HepG2 (cell line): ENCODE data around the gene FIZ1. TPM values are rescaled to one million over a fixed set of nuclear protein-coding genes. Genes with fewer than 3 reads are reported as not detected.

ENCODE experiments used
- AHR ChIP-seq: IDR thresholded peaks from 2 replicates; pipeline ENCODE4 v1.6.1; 2018; ENCODE audit warnings: missing genetic modification reagents, missing compliant biosample characterization
- GABPB1 ChIP-seq: IDR thresholded peaks from 2 replicates; pipeline ENCODE4 v1.6.1; 2016; ENCODE audit warnings: mild to moderate bottlenecking, missing genetic modification reagents, moderate library complexity, missing compliant biosample characterization
- GLMP ChIP-seq: sonication (generic); formaldehyde crosslinking; IDR thresholded peaks from 2 replicates; pipeline ENCODE4 v1.9.0; 2021; ENCODE audit warnings: missing genetic modification reagents, mild to moderate bottlenecking, borderline replicate concordance
- MLX ChIP-seq: IDR thresholded peaks from 2 replicates; pipeline ENCODE4 v1.6.1; 2016
- MTERF4 ChIP-seq: sonication (generic); formaldehyde crosslinking; IDR thresholded peaks from 2 replicates; pipeline ENCODE4 v1.8.0; 2023; ENCODE audit warnings: mild to moderate bottlenecking, missing genetic modification reagents
- MXI1 ChIP-seq: IDR thresholded peaks from 3 replicates; pipeline ENCODE4 v1.6.1; 2012; ENCODE audit warnings: low read depth, low read length, inconsistent platforms, borderline replicate concordance
- PRDM4 ChIP-seq: sonication (generic); formaldehyde crosslinking; IDR thresholded peaks from 2 replicates; pipeline ENCODE4 v1.9.0; 2021; ENCODE audit warnings: missing genetic modification reagents, borderline replicate concordance
- REST ChIP-seq, 2 experiments: IDR thresholded peaks; 2 replicates each; pipeline ENCODE4 v1.6.1; 2011 to 2012; ENCODE audit warnings: low read length in 2 of 2, borderline replicate concordance in 1 of 2, low read depth in 1 of 2, mild to moderate bottlenecking in 1 of 2, moderate library complexity in 1 of 2
- TCF7L2 ChIP-seq: IDR thresholded peaks from 2 replicates; pipeline ENCODE4 v1.6.1; 2011; ENCODE audit warnings: mild to moderate bottlenecking, low read depth, low read length, moderate library complexity
- ZBTB34 ChIP-seq: sonication (generic); formaldehyde crosslinking; IDR thresholded peaks from 2 replicates; pipeline ENCODE4 v1.8.0; 2022; ENCODE audit warnings: mild to moderate bottlenecking, missing genetic modification reagents
- ZFP91 ChIP-seq: sonication (generic); formaldehyde crosslinking; IDR thresholded peaks from 2 replicates; pipeline ENCODE4 v1.9.0; 2022; ENCODE audit warnings: missing genetic modification reagents, mild to moderate bottlenecking, borderline replicate concordance
- ZKSCAN8 ChIP-seq: IDR thresholded peaks from 2 replicates; pipeline ENCODE4 v1.6.1; 2016; ENCODE audit warnings: borderline replicate concordance, missing genetic modification reagents, missing compliant biosample characterization
- ZNF740 ChIP-seq: sonication (generic); formaldehyde crosslinking; IDR thresholded peaks from 2 replicates; pipeline ENCODE4 v1.4.0; 2020; ENCODE audit warnings: missing genetic modification reagents
- polyA plus RNA-seq, 8 experiments: library from polyadenylated mRNA; depleted of rRNA in 3 of 8; stranded (reverse) in 7 of 8; unstranded in 1 of 8; fragments of >200 nt; fragmentation: Illumina TruSeq in 4 of 8; extraction: Trizol in 4 of 8; gene quantifications; 2 replicates each; pipeline versions ENCODE4 v1.2.1 to v1.2.3, GENCODE V29; 2011 to 2016; ENCODE audit warnings: low read depth in 4 of 8, missing spikeins in 1 of 8, mixed read lengths in 1 of 8; ENCODE audit not compliant: insufficient read depth in 1 of 8
- total RNA-seq, 5 experiments: library from RNA; depleted of rRNA; stranded (reverse); fragments of >200 nt; fragmentation: Illumina TruSeq; extraction: Trizol; gene quantifications; 2 replicates each; pipeline ENCODE4 v1.2.3, GENCODE V29; 2016; ENCODE audit warnings: low read depth in 1 of 5

Gene FIZ1
- total and polyA plus RNA-seq, 2 of the 13 experiments (the other 11 are each of a cell fraction or from before 2014, with no cell fraction given): 3.6 to 5.9 TPM

GRCh38 chr19:55643003-55643886 is 43.9 kb upstream of the FIZ1 start, which contains the start of gene ZNF581 (continued):
- TF ChIP-seq GLMP (CRISPR knock-in tag): no peak
- peak; percentile 88; the same call in 2 of the 3 replicates for TF ChIP-seq MXI1
- TF ChIP-seq PRDM4 (CRISPR knock-in tag): no peak
- no peak for TF ChIP-seq TCF7L2
- TF ChIP-seq ZKSCAN8: 0 out of 2 replicates have a peak, but pooled peaks have one; percentile 27
- peak; percentile 94 for TF ChIP-seq ZNF740 (CRISPR knock-in tag)
- TF ChIP-seq AHR (CRISPR knock-in tag): peak; percentile 82; the same call in 1 of the 2 replicates
- TF ChIP-seq MLX (CRISPR knock-in tag): no peak
- TF ChIP-seq MTERF4 (CRISPR knock-in tag): 0 out of 2 replicates have a peak, but pooled peaks have one; percentile 45
- 0 out of 2 replicates have a peak, but pooled peaks have one; percentile 23 for TF ChIP-seq ZBTB34
- peak; percentile 74; the same call in 1 of the 2 replicates for TF ChIP-seq ZFP91
- TF ChIP-seq REST (IDR thresholded peaks at IDR 0.05; ENCODE audit: borderline replicate concordance in 1 of 2, low read depth in 1 of 2, low read length in 2 of 2): peak in 1 of 2 experiments; percentile 36; a peak in 1 of 4 replicates
- peak; percentile 94 for TF ChIP-seq GABPB1 (CRISPR knock-in tag)
